Liver (tissue), 9 donors: ENCODE measurements around the gene LINGO4. TPM values are rescaled to one million over a fixed set of nuclear protein-coding genes. Genes with fewer than 3 reads are reported as not detected.
"Not testable (repeated sequence)": the region's sequence is repeated elsewhere in the genome, so short reads cannot be mapped to it uniquely, and the experiment has no call there.

Experiments used
- DNase-seq: peaks from one replicate; pipeline ENCODE4 v3.0.0-alpha.2; 2017; ENCODE audit warnings: low spot score
- H3K27ac ChIP-seq, 2 donors: one replicate each; pipeline ENCODE4 v1.7.0; 2013; ENCODE audit warnings: inconsistent platforms in 2 of 2, low read length in 2 of 2, control low read depth in 1 of 2, low read depth in 1 of 2, mild to moderate bottlenecking in 1 of 2
- H3K27me3 ChIP-seq, 4 donors: one replicate each; pipeline versions ENCODE4 v1.6.1 to v1.7.0; 2013; ENCODE audit warnings: low read length in 3 of 4, inconsistent platforms in 1 of 4, mild to moderate bottlenecking in 1 of 4, moderate library complexity in 1 of 4; ENCODE audit not compliant: control insufficient read depth in 4 of 4, insufficient read depth in 4 of 4
- H3K36me3 ChIP-seq, 4 donors: one replicate each; pipeline versions ENCODE4 v1.6.1 to v1.7.0; 2013; ENCODE audit warnings: low read length in 3 of 4, mild to moderate bottlenecking in 3 of 4, low read depth in 1 of 4, moderate library complexity in 1 of 4; ENCODE audit not compliant: control insufficient read depth in 4 of 4, insufficient read depth in 3 of 4
- H3K4me1 ChIP-seq, 4 donors: one replicate each; pipeline versions ENCODE4 v1.6.1 to v1.7.0; 2013; ENCODE audit warnings: low read length in 3 of 4, mild to moderate bottlenecking in 3 of 4, moderate library complexity in 1 of 4; ENCODE audit not compliant: control insufficient read depth in 4 of 4, insufficient read depth in 4 of 4
- H3K4me3 ChIP-seq, 3 donors: one replicate each; pipeline versions ENCODE4 v1.6.1 to v1.7.0; 2013; ENCODE audit warnings: low read length in 3 of 3, control low read depth in 1 of 3, low read depth in 1 of 3, mild to moderate bottlenecking in 1 of 3
- H3K9ac ChIP-seq, 2 donors: one replicate each; pipeline ENCODE4 v1.7.0; 2013; ENCODE audit warnings: low read length in 2 of 2, mild to moderate bottlenecking in 2 of 2, moderate library complexity in 2 of 2, control low read depth in 1 of 2, low read depth in 1 of 2
- H3K9me3 ChIP-seq, 4 donors: one replicate each; pipeline versions ENCODE4 v1.6.1 to v1.7.0; 2013; ENCODE audit warnings: low read length in 3 of 4; ENCODE audit not compliant: control insufficient read depth in 4 of 4
- EGR1 ChIP-seq, 2 donors: IDR thresholded peaks; 2 replicates each; pipeline ENCODE4 v1.6.1; 2016 to 2018; ENCODE audit warnings: antibody characterized with exemption in 2 of 2, low read depth in 2 of 2
- FOXA1 ChIP-seq: IDR thresholded peaks from 2 replicates; pipeline ENCODE4 v1.6.1; 2016; ENCODE audit warnings: antibody characterized with exemption
- FOXA2 ChIP-seq: IDR thresholded peaks from 2 replicates; pipeline ENCODE4 v1.6.1; 2016; ENCODE audit warnings: antibody characterized with exemption
- GABPA ChIP-seq, 2 donors: IDR thresholded peaks in 1 of 2; conservative IDR thresholded peaks in 1 of 2; 2 replicates each; pipeline ENCODE4 v1.6.1; 2016; ENCODE audit warnings: antibody characterized with exemption in 2 of 2, mild to moderate bottlenecking in 1 of 2, moderate library complexity in 1 of 2
- HNF4A ChIP-seq, 2 donors: conservative IDR thresholded peaks; 2 replicates each; pipeline ENCODE4 v1.6.1; 2016; ENCODE audit warnings: antibody characterized with exemption in 2 of 2, mild to moderate bottlenecking in 2 of 2
- HNF4G ChIP-seq: IDR thresholded peaks from 2 replicates; pipeline ENCODE4 v1.6.1; 2016; ENCODE audit warnings: antibody characterized with exemption
- JUND ChIP-seq, 2 donors: IDR thresholded peaks; 2 replicates each; pipeline ENCODE4 v1.6.1; 2016; ENCODE audit warnings: antibody characterized with exemption in 2 of 2
- NR2F2 ChIP-seq: IDR thresholded peaks from 2 replicates; pipeline ENCODE4 v1.6.1; 2016; ENCODE audit warnings: antibody characterized with exemption
- RAD21 ChIP-seq, 2 donors: IDR thresholded peaks; 2 replicates each; pipeline ENCODE4 v1.6.1; 2016; ENCODE audit warnings: antibody characterized with exemption in 2 of 2, mild to moderate bottlenecking in 2 of 2
- REST ChIP-seq: IDR thresholded peaks from 2 replicates; pipeline ENCODE4 v1.6.1; 2016; ENCODE audit warnings: antibody characterized with exemption, mild to moderate bottlenecking
- RXRA ChIP-seq, 2 donors: IDR thresholded peaks; 2 replicates each; pipeline ENCODE4 v1.6.1; 2017 to 2018; ENCODE audit warnings: antibody characterized with exemption in 2 of 2, mild to moderate bottlenecking in 1 of 2
- SP1 ChIP-seq: IDR thresholded peaks from 2 replicates; pipeline ENCODE4 v1.6.1; 2018; ENCODE audit warnings: antibody characterized with exemption, mild to moderate bottlenecking
- TAF1 ChIP-seq: conservative IDR thresholded peaks from 2 replicates; pipeline ENCODE4 v1.6.1; 2016; ENCODE audit warnings: antibody characterized with exemption, mild to moderate bottlenecking
- ZBTB33 ChIP-seq: IDR thresholded peaks from 2 replicates; pipeline ENCODE4 v1.6.1; 2016; ENCODE audit warnings: antibody characterized with exemption
- WGBS: extraction: QIAGEN DNeasy Blood & Tissue Kit; methylation state at CpG from one replicate; pipeline ENCODE4 v1.1.7; 2013; 5-methylcytosine and 5-hydroxymethylcytosine counted together
- polyA plus RNA-seq, 2 donors: library from polyadenylated mRNA; stranded (reverse) in 1 of 2; unstranded in 1 of 2; fragments of 200-250 nt in 1 of 2; fragments of >200 nt in 1 of 2; fragmentation: Nextera tagmentation in 1 of 2; extraction: Ambion mirVana in 1 of 2; gene quantifications; one replicate each; pipeline versions ENCODE4 v1.2.1 to v1.2.3, GENCODE V29; 2013 to 2015
- total RNA-seq, 2 donors: library from RNA; depleted of rRNA; stranded (reverse); fragments of >200 nt; gene quantifications; one replicate each; pipeline ENCODE4 v1.2.3, GENCODE V29; 2014
- donor health status: healthy.
- donor health status: healthy.
- donor health status: healthy.
- donor health status: healthy.
- donor health status: healthy.

LINGO4 gene
- total and polyA plus RNA-seq, 4 donors, result 0.05 to 0.50 (median 0.09) TPM; not detected in 1

- TF ChIP-seq REST (no peak), FOXA1 (no peak)
Observed at GRCh38 chr1:151773702-151774101, 31.5 kb downstream of the LINGO4 start (continued).

- DNase-seq, H3K36me3 ChIP-seq, H3K4me3 ChIP-seq, H3K9me3 ChIP-seq, H3K27ac ChIP-seq, H3K4me1 ChIP-seq, H3K27me3 ChIP-seq, H3K9ac ChIP-seq: not testable (repeated sequence)
- 90% methylated on average over 34 of the region's 34 CpGs for WGBS
Observed at GRCh38 chr1:151769270-151769669, 35.9 kb downstream of the LINGO4 start.

- H3K4me3 ChIP-seq, H3K9me3 ChIP-seq, H3K27me3 ChIP-seq, H3K27ac ChIP-seq, DNase-seq, H3K36me3 ChIP-seq, H3K9ac ChIP-seq, H3K4me1 ChIP-seq: not testable (repeated sequence)
- WGBS, result 47% methylated on average over 2 of the region's 7 CpGs
Observed at GRCh38 chr1:151768351-151769066, 36.7 kb downstream of the LINGO4 start.

- DNase-seq, result no peak
- Histone ChIP-seq H3K27ac (peak overlapping the region; percentile 78 to 79), H3K36me3 (peaks cover 9 to 29% (median 24%) of the 10 kb centered on the region in 4 donors), H3K9me3 (no peaks in the 10 kb centered on the region), H3K4me3 (peak overlapping the region; percentile 75 to 94 (median 87)), H3K9ac (peak overlapping the region; percentile 31 to 71), H3K27me3 (no peaks in the 10 kb centered on the region), H3K4me1 (peaks cover 3 to 16% (median 13%) of the 10 kb centered on the region in 4 donors)
- WGBS, result 60% methylated on average over 10 of the region's 10 CpGs
- TF ChIP-seq FOXA2, result no peak
- TF ChIP-seq SP1, result no peak
- no peak for TF ChIP-seq EGR1 (IDR thresholded peaks at IDR 0.05; ENCODE audit: low read depth in 2 of 2)
- TF ChIP-seq JUND (IDR thresholded peaks at IDR 0.05), result no peak
- no peak for TF ChIP-seq NR2F2
- no peak for TF ChIP-seq TAF1
- no peak for TF ChIP-seq ZBTB33
- TF ChIP-seq FOXA1, result no peak
- no peak for TF ChIP-seq RAD21 (IDR thresholded peaks at IDR 0.05)
- no peak for TF ChIP-seq GABPA (IDR thresholded peaks at IDR 0.05 in 1 of 2, conservative IDR thresholded peaks at IDR 0.05 in 1 of 2)
- no peak for TF ChIP-seq HNF4A (conservative IDR thresholded peaks at IDR 0.05)
- no peak for TF ChIP-seq HNF4G
- no peak for TF ChIP-seq RXRA (IDR thresholded peaks at IDR 0.05)
Observed at GRCh38 chr1:151763990-151764389, 41.2 kb downstream of the LINGO4 start.
